Stimulated activated CD8-positive, alpha-beta memory T cell treated with anti-CD3 and anti-CD28 coated beads, Interleukin-4, amount 100 ng/mL, for 4 hours (primary cell): ENCODE data around the gene PVRIG.
"Not testable (repeated sequence)": the region's sequence is repeated elsewhere in the genome, so short reads cannot be mapped to it uniquely, and the experiment has no call there.

ENCODE experiments used
- DNase-seq, 2 donors: peaks; one replicate each; pipeline ENCODE4 v3.0.0-alpha.2; 2020; ENCODE audit warnings: low read depth in 2 of 2, low spot score in 1 of 2

PVRIG gene

GRCh38 chr7:100270046-100270918 is 50.5 kb downstream of the PVRIG start:
- DNase-seq = not testable (repeated sequence)
